Peyer's patch (tissue), 4 donors: ENCODE results near the gene ARF1.

Experiments used
- CTCF ChIP-seq, 6 experiments: fragments of 450-650 bp in 4 of 6; fragments of 200-600 bp in 2 of 6; sonication (generic) in 1 of 6; IDR thresholded peaks; one replicate each; pipeline ENCODE4 v1.5.1; 2017 to 2019; ENCODE audit warnings: antibody characterized with exemption in 6 of 6, mild to moderate bottlenecking in 3 of 6, moderate library complexity in 1 of 6
- POLR2A ChIP-seq, 2 donors: fragments of 450-650 bp; IDR thresholded peaks; one replicate each; pipeline ENCODE4 v1.5.1; 2017; ENCODE audit warnings: antibody characterized with exemption in 2 of 2, mild to moderate bottlenecking in 2 of 2, moderate library complexity in 2 of 2

- TF ChIP-seq CTCF (IDR thresholded peaks at IDR 0.05) (no peak), POLR2A (IDR thresholded peaks at IDR 0.05) (no peak)
Measured at GRCh38 chr1:228117335-228117734, 34.8 kb downstream of the ARF1 start.
